Gastroesophageal sphincter (tissue), 4 donors: ENCODE results near the gene FGF18. TPM values are rescaled to one million over a fixed set of nuclear protein-coding genes. Genes with fewer than 3 reads are reported as not detected.

ENCODE experiments used
- ATAC-seq: fragments of 150-250 bp; one replicate; pipeline ENCODE4 v1.9.1; 2016; ENCODE audit warnings: mild to moderate bottlenecking, moderate library complexity
- H3K27ac ChIP-seq, 4 donors: fragments of 200-600 bp; sonication (generic) in 3 of 4; 1 replicate in 3 of 4; 2 replicates in 1 of 4; pipeline ENCODE4 v1.5.1; 2016 to 2019
- H3K27me3 ChIP-seq: fragments of 200-600 bp; sonication (generic); one replicate; pipeline ENCODE4 v1.5.1; 2019
- H3K36me3 ChIP-seq, 2 donors: fragments of 200-600 bp; sonication (generic); one replicate each; pipeline ENCODE4 v1.5.1; 2019; ENCODE audit warnings: control low read depth in 1 of 2
- H3K4me1 ChIP-seq, 3 donors: fragments of 200-600 bp; sonication (generic); 1 replicate in 2 of 3; 2 replicates in 1 of 3; pipeline ENCODE4 v1.5.1; 2016 to 2019; ENCODE audit warnings: control low read depth in 2 of 3
- H3K4me3 ChIP-seq, 2 donors: fragments of 200-600 bp; sonication (generic); one replicate each; pipeline ENCODE4 v1.5.1; 2019; ENCODE audit warnings: mild to moderate bottlenecking in 1 of 2, moderate library complexity in 1 of 2
- H3K9me3 ChIP-seq, 3 donors: fragments of 200-600 bp; sonication (generic); one replicate each; pipeline ENCODE4 v1.5.1; 2017 to 2019; ENCODE audit warnings: control low read depth in 2 of 3
- EP300 ChIP-seq: sonication (generic); formaldehyde crosslinking; IDR thresholded peaks from one replicate; pipeline ENCODE4 v1.6.1; 2017; ENCODE audit warnings: antibody characterized with exemption, mild to moderate bottlenecking
- POLR2A ChIP-seq, 2 donors: fragments of 450-650 bp; IDR thresholded peaks; one replicate each; pipeline ENCODE4 v1.6.1; 2017; ENCODE audit warnings: antibody characterized with exemption in 2 of 2, mild to moderate bottlenecking in 2 of 2, moderate library complexity in 1 of 2
- POLR2AphosphoS5 ChIP-seq: sonication (generic); formaldehyde crosslinking; IDR thresholded peaks from one replicate; pipeline ENCODE4 v1.6.1; 2017; ENCODE audit warnings: antibody characterized with exemption
- WGBS, 2 donors: methylation state at CpG; one replicate each; pipeline ENCODE4 v1.1.5; 2018; ENCODE audit warnings: low coverage in 1 of 2; 5-methylcytosine and 5-hydroxymethylcytosine counted together
- total RNA-seq, 4 donors: library from RNA; depleted of rRNA; stranded (reverse); fragments of >200 nt; gene quantifications; one replicate each; pipeline ENCODE4 v1.1.0, GENCODE V29; 2016
- TF ChIP-seq, protein P1 (sequence below), 4 experiments: fragments of 200-600 bp in 2 of 4; fragments of 450-650 bp in 2 of 4; sonication (generic) in 1 of 4; IDR thresholded peaks; one replicate each; pipeline ENCODE4 v1.5.1; 2017 to 2019; ENCODE audit warnings: antibody characterized with exemption in 4 of 4, mild to moderate bottlenecking in 2 of 4, moderate library complexity in 2 of 4

The FGF18 gene
- total RNA-seq, 4 donors from 2014 or later, result 1.8 to 2.1 TPM; not detected in 2

GRCh38 chr5:171475596-171475995 is 56.1 kb downstream of the FGF18 start:
- ATAC-seq, result no peak
- Histone ChIP-seq H3K36me3 (no peaks in the 10 kb centered on the region), H3K27ac (no peak overlapping the region), H3K9me3 (no peaks in the 10 kb centered on the region), H3K4me1 (no peaks in the 10 kb centered on the region), H3K27me3 (no peaks in the 10 kb centered on the region), H3K4me3 (no peak overlapping the region)
- TF ChIP-seq, protein P1, sequence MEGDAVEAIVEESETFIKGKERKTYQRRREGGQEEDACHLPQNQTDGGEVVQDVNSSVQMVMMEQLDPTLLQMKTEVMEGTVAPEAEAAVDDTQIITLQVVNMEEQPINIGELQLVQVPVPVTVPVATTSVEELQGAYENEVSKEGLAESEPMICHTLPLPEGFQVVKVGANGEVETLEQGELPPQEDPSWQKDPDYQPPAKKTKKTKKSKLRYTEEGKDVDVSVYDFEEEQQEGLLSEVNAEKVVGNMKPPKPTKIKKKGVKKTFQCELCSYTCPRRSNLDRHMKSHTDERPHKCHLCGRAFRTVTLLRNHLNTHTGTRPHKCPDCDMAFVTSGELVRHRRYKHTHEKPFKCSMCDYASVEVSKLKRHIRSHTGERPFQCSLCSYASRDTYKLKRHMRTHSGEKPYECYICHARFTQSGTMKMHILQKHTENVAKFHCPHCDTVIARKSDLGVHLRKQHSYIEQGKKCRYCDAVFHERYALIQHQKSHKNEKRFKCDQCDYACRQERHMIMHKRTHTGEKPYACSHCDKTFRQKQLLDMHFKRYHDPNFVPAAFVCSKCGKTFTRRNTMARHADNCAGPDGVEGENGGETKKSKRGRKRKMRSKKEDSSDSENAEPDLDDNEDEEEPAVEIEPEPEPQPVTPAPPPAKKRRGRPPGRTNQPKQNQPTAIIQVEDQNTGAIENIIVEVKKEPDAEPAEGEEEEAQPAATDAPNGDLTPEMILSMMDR (IDR thresholded peaks at IDR 0.05), result no peak
- TF ChIP-seq EP300, result no peak
- TF ChIP-seq POLR2AphosphoS5, result no peak
- no peak for TF ChIP-seq POLR2A (IDR thresholded peaks at IDR 0.05)

DNA sequence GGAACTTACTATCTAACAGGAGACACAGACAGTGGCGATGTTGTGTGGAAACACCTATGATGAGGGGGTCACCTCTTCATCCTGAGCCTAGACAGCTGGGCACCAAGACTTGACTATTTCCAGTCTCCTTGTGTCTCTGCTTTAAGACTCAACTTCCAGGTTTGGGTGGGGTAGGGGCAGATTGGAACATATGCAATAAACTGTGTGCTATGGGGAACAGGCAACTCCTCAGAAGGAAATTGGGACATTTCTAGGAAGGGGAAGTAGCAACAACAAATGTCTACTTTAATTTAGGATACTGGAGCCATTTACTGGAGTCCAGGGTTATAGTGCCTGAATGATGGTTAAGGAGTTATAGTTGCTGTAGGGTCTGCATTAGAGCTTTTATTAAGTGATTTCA is 57.3 kb downstream of the FGF18 start:
- Histone ChIP-seq H3K36me3 (no peaks in the 10 kb centered on the region), H3K27ac (no peak overlapping the region)
- 83% methylated on average over 1 of the region's 1 CpG; no CpG with 5 or more reads in 1 of the 2 donors for WGBS, 2 donors

DNA sequence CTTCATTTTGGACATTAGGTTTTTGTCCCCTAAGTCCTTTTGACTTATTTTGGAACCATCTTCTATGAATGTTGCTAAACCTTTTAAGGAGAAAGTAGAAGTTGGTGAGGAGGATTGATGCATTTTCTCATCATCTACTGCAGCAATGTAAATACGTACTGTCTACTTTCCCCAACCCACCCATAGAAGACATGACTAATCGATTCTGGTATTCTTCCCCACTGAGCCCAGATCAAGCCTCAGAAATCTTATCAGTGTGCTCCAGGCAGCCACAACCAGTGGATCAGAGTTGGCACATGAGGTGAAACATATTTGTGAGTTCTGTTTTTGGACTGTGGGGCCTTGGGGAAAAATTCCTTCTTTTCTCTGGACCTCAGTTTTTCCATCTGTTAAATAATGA is 57.7 kb downstream of the FGF18 start:
- 71 to 83% methylated on average over 2 of the region's 2 CpGs for WGBS, 2 donors
- Histone ChIP-seq H3K9me3 (no peaks in the 10 kb centered on the region), H3K4me3 (no peak overlapping the region), H3K36me3 (no peaks in the 10 kb centered on the region), H3K27ac (no peak overlapping the region), H3K4me1 (no peaks in the 10 kb centered on the region), H3K27me3 (no peaks in the 10 kb centered on the region)
- ATAC-seq, result no peak
- no peak for TF ChIP-seq EP300
- TF ChIP-seq POLR2AphosphoS5, result no peak
- TF ChIP-seq, protein P1 (IDR thresholded peaks at IDR 0.05), result no peak
- no peak for TF ChIP-seq POLR2A (IDR thresholded peaks at IDR 0.05)

More for the DNA sequence above, 57.3 kb downstream of the FGF18 start:
- Histone ChIP-seq H3K27me3 (no peaks in the 10 kb centered on the region), H3K9me3 (no peaks in the 10 kb centered on the region), H3K4me3 (no peak overlapping the region), H3K4me1 (no peaks in the 10 kb centered on the region)
- TF ChIP-seq EP300, result no peak
- TF ChIP-seq, protein P1 (IDR thresholded peaks at IDR 0.05), result no peak
- no peak for TF ChIP-seq POLR2A (IDR thresholded peaks at IDR 0.05)
- no peak for TF ChIP-seq POLR2AphosphoS5
- ATAC-seq, result no peak

DNA sequence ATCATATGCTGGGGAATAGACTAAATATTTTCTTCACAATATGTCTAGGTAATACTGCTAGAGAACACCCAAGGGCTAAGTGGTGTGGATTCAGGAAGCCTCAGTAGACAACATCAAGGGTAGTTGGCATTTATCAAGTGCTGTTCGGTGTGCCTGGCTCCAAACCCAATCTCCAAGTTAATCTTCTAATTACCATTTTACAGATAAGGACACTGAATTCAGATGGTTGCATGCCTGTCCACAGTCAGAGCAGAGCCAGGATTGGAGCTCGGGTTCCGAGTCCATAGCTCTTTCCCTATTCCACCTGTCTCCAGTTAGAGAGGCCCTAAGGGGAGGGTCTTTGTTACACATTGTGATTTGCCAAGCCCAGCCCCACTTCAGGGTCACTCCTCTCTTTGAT is 58.2 kb downstream of the FGF18 start:
- Histone ChIP-seq H3K27me3 (no peaks in the 10 kb centered on the region), H3K4me1 (no peaks in the 10 kb centered on the region), H3K27ac (no peak overlapping the region), H3K36me3 (no peaks in the 10 kb centered on the region), H3K9me3 (no peaks in the 10 kb centered on the region), H3K4me3 (no peak overlapping the region)
- WGBS, 2 donors, result 83 to 100% methylated on average over 1 to 3 of the region's 3 CpGs
- ATAC-seq, result no peak
- TF ChIP-seq, protein P1 (IDR thresholded peaks at IDR 0.05), result no peak
- no peak for TF ChIP-seq EP300
- no peak for TF ChIP-seq POLR2A (IDR thresholded peaks at IDR 0.05)
- no peak for TF ChIP-seq POLR2AphosphoS5

DNA sequence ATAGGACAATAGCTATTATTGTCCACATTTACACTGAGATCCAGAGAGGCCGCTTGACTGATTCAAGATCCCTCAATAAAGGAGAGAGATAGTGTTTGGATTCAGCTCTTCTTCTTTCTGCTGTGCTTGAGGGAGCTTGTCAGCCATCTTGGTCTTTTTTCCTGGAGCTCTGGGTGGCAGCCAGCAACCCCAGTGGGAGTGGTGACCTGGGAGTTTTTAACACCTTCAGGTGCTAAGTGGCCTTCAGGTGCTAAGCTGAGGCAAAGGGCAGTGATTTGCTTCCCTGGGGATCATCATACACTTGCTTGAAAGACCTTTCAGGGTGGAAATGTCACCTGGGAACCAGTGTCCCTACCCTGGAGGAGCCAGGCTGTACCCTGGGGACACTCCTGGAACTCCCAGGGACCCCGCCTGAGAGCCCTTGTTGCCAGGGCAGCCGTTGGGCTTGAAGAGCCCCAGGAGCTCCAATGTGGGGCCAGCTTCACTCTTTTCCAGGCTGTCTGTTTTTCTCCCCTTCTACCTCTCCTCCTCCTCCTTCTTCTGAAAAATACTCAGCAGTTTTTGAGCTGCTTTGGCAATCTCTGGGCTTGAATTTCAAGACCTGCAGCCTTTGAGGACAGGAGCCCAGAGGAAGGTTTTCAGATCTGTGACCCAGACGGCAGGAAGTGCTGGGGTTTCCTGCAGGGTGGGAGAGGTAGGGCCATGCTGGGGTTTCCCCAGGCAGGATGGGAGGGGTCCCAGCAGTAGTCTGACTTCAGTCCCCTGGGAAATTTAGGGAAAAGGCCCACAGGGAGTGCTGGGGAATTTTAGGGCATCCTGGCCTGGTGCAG is 59.7 kb downstream of the FGF18 start:
- H3K36me3 ChIP-seq, result no peaks in the 10 kb centered on the region
- H3K9me3 ChIP-seq, result no peaks in the 10 kb centered on the region
- WGBS, 2 donors, result 90 to 95% methylated on average over 2 of the region's 4 CpGs
- peaks cover 0 to 12% (median 0%) of the 10 kb centered on the region in 3 donors for H3K4me1 ChIP-seq
- no peak overlapping the region for H3K4me3 ChIP-seq
- TF ChIP-seq POLR2A (IDR thresholded peaks at IDR 0.05) (no peak), EP300 (no peak), POLR2AphosphoS5 (no peak)
- TF ChIP-seq, protein P1 (IDR thresholded peaks at IDR 0.05), result no peak
- H3K27me3 ChIP-seq, result no peaks in the 10 kb centered on the region
- H3K27ac ChIP-seq, result no peak overlapping the region
- no peak for ATAC-seq
